Panc1 (cell line): ENCODE data around the gene AACS. TPM values are rescaled to one million over a fixed set of nuclear protein-coding genes. Genes with fewer than 3 reads are reported as not detected.

Source experiments
- ATAC-seq: fragments of 200-7000 bp; cut with Tn5 transposase; 2 replicates; pipeline ENCODE4 v1.9.1; 2020; ENCODE audit warnings: mild to moderate bottlenecking, moderate library complexity
- BruUV-seq: library from RNA; stranded (reverse); fragments of 400-500 nt; replicated peaks from 2 replicates; lab custom pipeline; 2021; lab: Mats Ljungman, UMichigan
- CTCF ChIA-PET: fragments of 300-600 bp; sonication (Branson Sonifier 250); formaldehyde crosslinking; loops from one replicate; lab custom pipeline; 2022; ENCODE audit warnings: antibody characterized with exemption; lab: Charles Lee
- POLR2A ChIA-PET: fragments of 300-600 bp; sonication (Branson Sonifier 250); formaldehyde crosslinking; loops from one replicate; lab custom pipeline; 2022; ENCODE audit warnings: antibody characterized with exemption; lab: Charles Lee
- DNase-seq: peaks from one replicate; pipeline ENCODE4 v3.0.0-alpha.2; 2010; ENCODE audit warnings: low read depth, low spot score
- H3K27ac ChIP-seq: 2 replicates; pipeline ENCODE4 v1.5.1; 2011; ENCODE audit warnings: mild to moderate bottlenecking, low read length, inconsistent platforms
- H3K27me3 ChIP-seq: fragments of 200-500 bp; sonication (Bioruptor generic); 2 replicates; pipeline ENCODE4 v1.6.0; 2014; ENCODE audit warnings: low read length, inconsistent platforms; ENCODE audit not compliant: control insufficient read depth, insufficient read depth
- H3K36me3 ChIP-seq: fragments of 200-500 bp; sonication (Bioruptor generic); 2 replicates; pipeline ENCODE4 v1.5.1; 2014; ENCODE audit warnings: inconsistent platforms, mild to moderate bottlenecking, low read length, moderate library complexity; ENCODE audit not compliant: control insufficient read depth, insufficient read depth
- H3K4me1 ChIP-seq: 2 replicates; pipeline ENCODE4 v1.5.1; 2011; ENCODE audit warnings: inconsistent platforms, mild to moderate bottlenecking, low read length, moderate library complexity; ENCODE audit not compliant: control insufficient read depth, insufficient read depth
- H3K4me3 ChIP-seq, 2 experiments: 2 replicates each; pipeline ENCODE4 v1.5.1; 2011 to 2012; ENCODE audit warnings: low read depth in 2 of 2, low read length in 2 of 2, mild to moderate bottlenecking in 2 of 2, inconsistent platforms in 1 of 2, moderate library complexity in 1 of 2
- H3K9me3 ChIP-seq: fragments of 200-500 bp; sonication (Bioruptor generic); 2 replicates; pipeline ENCODE4 v1.5.1; 2014; ENCODE audit warnings: low read depth, mild to moderate bottlenecking, inconsistent platforms, low read length, moderate library complexity; ENCODE audit not compliant: control insufficient read depth, insufficient read depth
- POLR2AphosphoS5 ChIP-seq: IDR thresholded peaks from 2 replicates; pipeline ENCODE4 v1.6.1; 2012; ENCODE audit warnings: mild to moderate bottlenecking, low read depth, low read length, moderate library complexity
- SIN3A ChIP-seq: IDR thresholded peaks from 2 replicates; pipeline ENCODE4 v1.6.1; 2012; ENCODE audit warnings: low read depth, mild to moderate bottlenecking, low read length, moderate library complexity, borderline replicate concordance; ENCODE audit not compliant: insufficient read depth
- TCF7L2 ChIP-seq: IDR thresholded peaks from 2 replicates; pipeline ENCODE4 v1.6.1; 2011; ENCODE audit warnings: mild to moderate bottlenecking, low read depth, low read length, inconsistent platforms
- in situ Hi-C: cut with HindIII; loops from 2 replicates; pipeline ENCODE4 v1.10.0; 2016; ENCODE audit warnings: low sequenced_read_pairs, low pct_unique_long_range_greater_than_20kb
- intact Hi-C: fragments of 100-400 bp; cut with micrococcal nuclease; formaldehyde crosslinking; loops from one replicate; pipeline ENCODE4 v1.10.0; 2022; ENCODE audit not compliant: unreplicated experiment
- total RNA-seq: library from RNA; stranded (reverse); gene quantifications from one replicate; pipeline ENCODE4 v1.2.1, GENCODE V29; 2021; ENCODE audit not compliant: unreplicated experiment
- TF ChIP-seq, protein P1 (sequence below), 2 experiments: IDR thresholded peaks; 2 replicates each; pipeline ENCODE4 v1.6.1; 2011 to 2012; ENCODE audit warnings: low read depth in 2 of 2, control low read depth in 1 of 2, low read length in 1 of 2, mild to moderate bottlenecking in 1 of 2, moderate library complexity in 1 of 2; ENCODE audit not compliant: insufficient read depth in 1 of 2
- TF ChIP-seq, protein P2 (sequence below): fragments of 450-650 bp; IDR thresholded peaks from 2 replicates; pipeline ENCODE4 v1.5.1; 2017; ENCODE audit warnings: mild to moderate bottlenecking

AACS gene
- total RNA-seq, 1 experiment from 2014 or later, result 34.7 TPM

DNA sequence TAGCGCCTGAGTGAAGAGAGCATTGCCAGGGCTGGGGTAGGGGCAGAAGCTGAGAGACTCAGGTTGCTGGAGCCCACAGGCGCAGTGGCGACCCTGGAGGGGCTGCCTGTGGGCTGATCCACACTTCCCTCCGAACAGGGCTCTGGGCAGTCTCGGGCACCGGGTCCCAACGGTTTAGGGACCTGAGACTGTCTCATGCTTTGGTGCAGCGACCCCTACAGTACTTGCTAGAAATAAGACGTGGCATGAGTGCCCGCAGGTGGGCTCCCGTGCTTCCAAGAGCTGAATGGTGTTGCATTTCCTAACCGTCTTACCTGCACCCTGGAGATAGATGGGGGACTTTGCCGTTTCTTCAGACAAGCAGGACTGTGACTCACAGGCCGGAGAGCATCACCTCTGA lies 57.4 kb downstream of the AACS start:
- TF ChIP-seq TCF7L2 (no peak), POLR2AphosphoS5 (no peak)
- CTCF ChIA-PET, result no interaction called here
- in situ Hi-C loops, result no loop called here

DNA sequence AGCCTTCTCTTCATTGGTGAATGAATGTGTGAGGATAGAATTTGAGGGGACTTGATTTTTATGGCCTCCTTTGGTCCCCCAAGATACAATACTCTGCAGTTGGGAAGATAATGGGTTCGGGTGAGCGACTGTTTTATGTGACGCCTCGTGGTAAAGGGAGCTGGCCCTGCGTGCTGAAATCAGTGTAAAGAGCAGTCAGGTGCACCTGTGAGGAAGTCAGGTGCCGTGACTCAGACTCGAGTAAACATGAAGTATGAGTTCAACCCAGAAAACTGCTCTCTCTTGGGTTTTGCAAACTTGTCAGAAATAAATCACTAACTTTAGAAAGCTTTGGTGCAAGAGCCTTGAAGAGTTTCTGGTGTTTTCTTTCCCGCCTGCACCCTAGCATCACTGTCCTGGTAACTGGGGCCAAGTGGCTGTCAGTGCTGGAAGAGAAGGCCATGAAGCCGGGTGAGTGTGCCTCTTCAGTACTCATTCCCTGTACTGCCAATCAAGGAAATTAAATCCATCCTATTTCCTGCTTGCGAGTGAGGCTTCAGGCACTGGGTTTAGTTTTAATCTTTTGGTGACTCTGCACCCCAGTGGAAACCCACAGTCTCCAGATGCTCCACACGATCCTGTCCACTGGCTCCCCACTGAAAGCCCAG lies 59.2 kb downstream of the AACS start:
- in situ Hi-C loops, result no loop called here
- TF ChIP-seq POLR2AphosphoS5 (no peak), SIN3A (no peak), TCF7L2 (no peak)
- TF ChIP-seq, protein P1, sequence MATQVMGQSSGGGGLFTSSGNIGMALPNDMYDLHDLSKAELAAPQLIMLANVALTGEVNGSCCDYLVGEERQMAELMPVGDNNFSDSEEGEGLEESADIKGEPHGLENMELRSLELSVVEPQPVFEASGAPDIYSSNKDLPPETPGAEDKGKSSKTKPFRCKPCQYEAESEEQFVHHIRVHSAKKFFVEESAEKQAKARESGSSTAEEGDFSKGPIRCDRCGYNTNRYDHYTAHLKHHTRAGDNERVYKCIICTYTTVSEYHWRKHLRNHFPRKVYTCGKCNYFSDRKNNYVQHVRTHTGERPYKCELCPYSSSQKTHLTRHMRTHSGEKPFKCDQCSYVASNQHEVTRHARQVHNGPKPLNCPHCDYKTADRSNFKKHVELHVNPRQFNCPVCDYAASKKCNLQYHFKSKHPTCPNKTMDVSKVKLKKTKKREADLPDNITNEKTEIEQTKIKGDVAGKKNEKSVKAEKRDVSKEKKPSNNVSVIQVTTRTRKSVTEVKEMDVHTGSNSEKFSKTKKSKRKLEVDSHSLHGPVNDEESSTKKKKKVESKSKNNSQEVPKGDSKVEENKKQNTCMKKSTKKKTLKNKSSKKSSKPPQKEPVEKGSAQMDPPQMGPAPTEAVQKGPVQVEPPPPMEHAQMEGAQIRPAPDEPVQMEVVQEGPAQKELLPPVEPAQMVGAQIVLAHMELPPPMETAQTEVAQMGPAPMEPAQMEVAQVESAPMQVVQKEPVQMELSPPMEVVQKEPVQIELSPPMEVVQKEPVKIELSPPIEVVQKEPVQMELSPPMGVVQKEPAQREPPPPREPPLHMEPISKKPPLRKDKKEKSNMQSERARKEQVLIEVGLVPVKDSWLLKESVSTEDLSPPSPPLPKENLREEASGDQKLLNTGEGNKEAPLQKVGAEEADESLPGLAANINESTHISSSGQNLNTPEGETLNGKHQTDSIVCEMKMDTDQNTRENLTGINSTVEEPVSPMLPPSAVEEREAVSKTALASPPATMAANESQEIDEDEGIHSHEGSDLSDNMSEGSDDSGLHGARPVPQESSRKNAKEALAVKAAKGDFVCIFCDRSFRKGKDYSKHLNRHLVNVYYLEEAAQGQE (IDR thresholded peaks at IDR 0.05; ENCODE audit: insufficient read depth in 1 of 2, low read depth in 2 of 2, low read length in 1 of 2), result no peak
- TF ChIP-seq, protein P2, sequence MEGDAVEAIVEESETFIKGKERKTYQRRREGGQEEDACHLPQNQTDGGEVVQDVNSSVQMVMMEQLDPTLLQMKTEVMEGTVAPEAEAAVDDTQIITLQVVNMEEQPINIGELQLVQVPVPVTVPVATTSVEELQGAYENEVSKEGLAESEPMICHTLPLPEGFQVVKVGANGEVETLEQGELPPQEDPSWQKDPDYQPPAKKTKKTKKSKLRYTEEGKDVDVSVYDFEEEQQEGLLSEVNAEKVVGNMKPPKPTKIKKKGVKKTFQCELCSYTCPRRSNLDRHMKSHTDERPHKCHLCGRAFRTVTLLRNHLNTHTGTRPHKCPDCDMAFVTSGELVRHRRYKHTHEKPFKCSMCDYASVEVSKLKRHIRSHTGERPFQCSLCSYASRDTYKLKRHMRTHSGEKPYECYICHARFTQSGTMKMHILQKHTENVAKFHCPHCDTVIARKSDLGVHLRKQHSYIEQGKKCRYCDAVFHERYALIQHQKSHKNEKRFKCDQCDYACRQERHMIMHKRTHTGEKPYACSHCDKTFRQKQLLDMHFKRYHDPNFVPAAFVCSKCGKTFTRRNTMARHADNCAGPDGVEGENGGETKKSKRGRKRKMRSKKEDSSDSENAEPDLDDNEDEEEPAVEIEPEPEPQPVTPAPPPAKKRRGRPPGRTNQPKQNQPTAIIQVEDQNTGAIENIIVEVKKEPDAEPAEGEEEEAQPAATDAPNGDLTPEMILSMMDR, result no peak
- intact Hi-C loops, result no loop called here
- Histone ChIP-seq H3K27ac (no peak overlapping the region), H3K4me1 (no peaks in the 10 kb centered on the region), H3K36me3 (no peaks in the 10 kb centered on the region), H3K27me3 (no peaks in the 10 kb centered on the region), H3K9me3 (no peaks in the 10 kb centered on the region), H3K4me3 (no peak overlapping the region)
- POLR2A ChIA-PET, result no interaction called here
- CTCF ChIA-PET, result no interaction called here
- ATAC-seq, result no peak
- BruUV-seq, result no TSS peak
- DNase-seq, result no peak

More for the DNA sequence above, 57.4 kb downstream of the AACS start:
- Histone ChIP-seq H3K36me3 (no peaks in the 10 kb centered on the region), H3K27me3 (no peaks in the 10 kb centered on the region), H3K27ac (no peak overlapping the region), H3K4me1 (no peaks in the 10 kb centered on the region), H3K9me3 (no peaks in the 10 kb centered on the region), H3K4me3 (no peak overlapping the region)
- BruUV-seq, result no TSS peak
- ATAC-seq (no peak), DNase-seq (no peak)
- POLR2A ChIA-PET, result no interaction called here
- intact Hi-C loops, result no loop called here

DNA sequence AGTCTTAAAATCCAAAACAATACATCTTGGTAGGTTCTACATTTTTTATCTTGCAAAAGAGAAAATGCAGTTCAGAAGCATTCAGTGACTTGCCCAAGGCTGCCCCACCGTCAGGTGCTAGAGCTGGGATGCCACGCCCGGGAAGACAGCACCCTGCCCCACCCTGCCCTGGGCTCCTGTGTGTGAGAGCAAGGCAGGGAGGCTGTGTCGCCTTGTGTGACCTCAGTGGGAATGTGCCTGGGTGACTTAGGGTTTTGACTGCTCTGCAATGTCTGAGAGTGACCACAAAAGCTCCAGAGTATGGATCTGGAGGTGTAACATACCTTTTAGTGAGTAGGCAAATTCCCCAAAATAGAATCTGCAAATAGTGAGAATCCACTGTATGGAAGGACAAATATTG lies 60.0 kb downstream of the AACS start:
- POLR2A ChIA-PET, result no interaction called here
- DNase-seq, result no peak
- BruUV-seq, result no TSS peak
- Histone ChIP-seq H3K9me3 (no peaks in the 10 kb centered on the region), H3K36me3 (no peaks in the 10 kb centered on the region), H3K4me3 (no peak overlapping the region), H3K27me3 (no peaks in the 10 kb centered on the region), H3K27ac (no peak overlapping the region), H3K4me1 (no peaks in the 10 kb centered on the region)
- CTCF ChIA-PET, result no interaction called here
- no peak for ATAC-seq
- in situ Hi-C loops, result no loop called here
- intact Hi-C loops, result no loop called here
- no peak for TF ChIP-seq TCF7L2
- TF ChIP-seq, protein P1 (IDR thresholded peaks at IDR 0.05; ENCODE audit: insufficient read depth in 1 of 2, low read depth in 2 of 2, low read length in 1 of 2), result no peak
